Neuronal stem cell (in vitro differentiated cells): ENCODE measurements around the gene FAM181A.

ENCODE experiments used
- DNase-seq: peaks from one replicate; pipeline ENCODE4 v3.0.0-alpha.2; 2013; ENCODE audit warnings: low spot score
- H2AFZ ChIP-seq: one replicate; pipeline ENCODE4 v1.6.1; 2013; ENCODE audit warnings: mild to moderate bottlenecking, low read length, inconsistent platforms
- H2AK5ac ChIP-seq: 2 replicates; pipeline ENCODE4 v1.6.1; 2013; ENCODE audit warnings: low read depth, mild to moderate bottlenecking, inconsistent platforms, low read length, moderate library complexity, mixed read lengths
- H2BK120ac ChIP-seq: 2 replicates; pipeline ENCODE4 v1.6.1; 2013; ENCODE audit warnings: low read depth, mild to moderate bottlenecking, inconsistent platforms, low read length, moderate library complexity, mixed read lengths
- H2BK12ac ChIP-seq: one replicate; pipeline ENCODE4 v1.6.1; 2013; ENCODE audit warnings: low read length, inconsistent platforms
- H2BK15ac ChIP-seq: 2 replicates; pipeline ENCODE4 v1.6.1; 2013; ENCODE audit warnings: mild to moderate bottlenecking, low read length, inconsistent platforms, mixed read lengths
- H2BK5ac ChIP-seq: one replicate; pipeline ENCODE4 v1.6.1; 2013; ENCODE audit warnings: inconsistent platforms, mild to moderate bottlenecking, low read length, moderate library complexity
- H3K14ac ChIP-seq: one replicate; pipeline ENCODE4 v1.6.1; 2013; ENCODE audit warnings: low read length, inconsistent platforms
- H3K18ac ChIP-seq: 2 replicates; pipeline ENCODE4 v1.6.1; 2013; ENCODE audit warnings: low read length, inconsistent platforms
- H3K23ac ChIP-seq: 2 replicates; pipeline ENCODE4 v1.6.1; 2013; ENCODE audit warnings: low read depth, mild to moderate bottlenecking, mixed read lengths, low read length, inconsistent platforms; ENCODE audit not compliant: poor library complexity
- H3K27ac ChIP-seq: replicated peaks from 3 replicates; pipeline ENCODE4 v1.5.1; 2013; ENCODE audit warnings: low read length, inconsistent platforms
- H3K27me3 ChIP-seq, 3 experiments: 2 replicates each; pipeline ENCODE4 v1.6.1; 2013; ENCODE audit warnings: low read length in 3 of 3, mild to moderate bottlenecking in 2 of 3, inconsistent platforms in 1 of 3, low read depth in 1 of 3, mixed read lengths in 1 of 3, moderate library complexity in 1 of 3; ENCODE audit not compliant: control insufficient read depth in 3 of 3, insufficient read depth in 3 of 3
- H3K36me3 ChIP-seq, 2 donors: replicated peaks in 1 of 2; 2 replicates each; pipeline ENCODE4 v1.6.1; 2013; ENCODE audit warnings: low read length in 2 of 2; ENCODE audit not compliant: control insufficient read depth in 2 of 2, insufficient read depth in 2 of 2
- H3K4ac ChIP-seq: 2 replicates; pipeline ENCODE4 v1.6.1; 2013; ENCODE audit warnings: inconsistent platforms, mild to moderate bottlenecking, low read length, moderate library complexity
- H3K4me1 ChIP-seq, 2 donors: 1 replicate in 1 of 2; 2 replicates in 1 of 2; pipeline ENCODE4 v1.6.1; 2013; ENCODE audit warnings: low read length in 2 of 2, low read depth in 1 of 2; ENCODE audit not compliant: control insufficient read depth in 2 of 2, insufficient read depth in 1 of 2
- H3K4me2 ChIP-seq: one replicate; pipeline ENCODE4 v1.6.1; 2013; ENCODE audit warnings: mild to moderate bottlenecking, low read length, inconsistent platforms; ENCODE audit not compliant: insufficient read depth, poor library complexity, severe bottlenecking
- H3K4me3 ChIP-seq, 2 donors: 2 replicates each; pipeline ENCODE4 v1.5.1; 2013; ENCODE audit warnings: low read length in 2 of 2, mild to moderate bottlenecking in 2 of 2, inconsistent platforms in 1 of 2, moderate library complexity in 1 of 2
- H3K79me1 ChIP-seq: one replicate; pipeline ENCODE4 v1.6.1; 2013; ENCODE audit warnings: low read depth, mild to moderate bottlenecking, inconsistent platforms, low read length, moderate library complexity
- H3K9ac ChIP-seq: one replicate; pipeline ENCODE4 v1.6.1; 2013; ENCODE audit warnings: mild to moderate bottlenecking, low read depth, low read length, inconsistent platforms; ENCODE audit not compliant: poor library complexity
- H3K9me3 ChIP-seq, 2 donors: replicated peaks in 1 of 2; 2 replicates each; pipeline versions ENCODE3 to v1.6.1; 2013; ENCODE audit warnings: low read length in 2 of 2, mild to moderate bottlenecking in 2 of 2, inconsistent platforms in 1 of 2, low read depth in 1 of 2, mixed read lengths in 1 of 2, moderate library complexity in 1 of 2; ENCODE audit not compliant: control insufficient read depth in 2 of 2, insufficient read depth in 1 of 2
- H4K8ac ChIP-seq: one replicate; pipeline ENCODE4 v1.6.1; 2013; ENCODE audit warnings: low read depth, mild to moderate bottlenecking, inconsistent platforms, low read length, moderate library complexity
- H4K91ac ChIP-seq: one replicate; pipeline ENCODE4 v1.6.1; 2013; ENCODE audit warnings: low read length, low read depth, mild to moderate bottlenecking, inconsistent platforms; ENCODE audit not compliant: poor library complexity
- WGBS, 2 donors: extraction: QIAGEN DNeasy Blood & Tissue Kit; methylation state at CpG; one replicate each; pipeline ENCODE4 v1.1.7; 2013; ENCODE audit warnings: missing lambda C conversion rate in 2 of 2, mixed read lengths in 1 of 2; ENCODE audit not compliant: insufficient read length in 2 of 2, insufficient replicate concordance in 1 of 2; ENCODE audit errors: extremely low coverage in 2 of 2; 5-methylcytosine and 5-hydroxymethylcytosine counted together

The FAM181A gene

GRCh38 chr14:93969082-93969828 lies 42.1 kb downstream of the FAM181A start:
- Histone ChIP-seq H2AFZ (no peak overlapping the region), H3K9ac (no peak overlapping the region), H3K4me3 (no peak overlapping the region), H3K4me2 (no peak overlapping the region), H3K4ac (no peak overlapping the region), H4K91ac (no peak overlapping the region), H3K23ac (no peak overlapping the region), H3K9me3 (no peaks in the 10 kb centered on the region), H3K4me1 (peaks cover 0 to under 1% of the 10 kb centered on the region in 2 donors), H2BK5ac (no peak overlapping the region), H3K27ac (no peak overlapping the region), H2BK15ac (peak overlapping the region; percentile 15), H2BK120ac (no peak overlapping the region), H4K8ac (no peak overlapping the region), H3K36me3 (no peaks in the 10 kb centered on the region), H3K79me1 (no peaks in the 10 kb centered on the region), H3K18ac (peak overlapping the region; percentile 23), H2BK12ac (no peak overlapping the region), H2AK5ac (peak overlapping the region; percentile 31), H3K14ac (no peak overlapping the region), H3K27me3 (peaks cover 0 to 23% (median 0%) of the 10 kb centered on the region in 3 experiments)
- no peak for DNase-seq
- whole genome bisulfite sequencing, 2 donors, result no CpG with 5 or more reads among the region's 12 CpGs

- Histone ChIP-seq H3K79me1 (no peaks in the 10 kb centered on the region), H3K14ac (no peak overlapping the region), H3K18ac (no peak overlapping the region), H2BK12ac (no peak overlapping the region), H3K9ac (no peak overlapping the region), H2BK120ac (no peak overlapping the region), H2AFZ (no peak overlapping the region), H4K91ac (no peak overlapping the region), H3K4me1 (peaks cover 0 to 6% of the 10 kb centered on the region in 2 donors), H3K4me3 (no peak overlapping the region), H2BK5ac (no peak overlapping the region), H3K4ac (no peak overlapping the region), H2BK15ac (peak overlapping the region; percentile 61), H2AK5ac (no peak overlapping the region), H4K8ac (no peak overlapping the region), H3K23ac (no peak overlapping the region), H3K27me3 (peaks cover 0 to 25% (median 0%) of the 10 kb centered on the region in 3 experiments), H3K4me2 (no peak overlapping the region), H3K36me3 (no peaks in the 10 kb centered on the region), H3K9me3 (no peaks in the 10 kb centered on the region), H3K27ac (no peak overlapping the region)
- DNase-seq, result no peak
- no CpG with 5 or more reads among the region's 9 CpGs for WGBS, 2 donors
These were observed 43.4 kb downstream of the FAM181A start for GRCh38 chr14:93970585-93970964.

DNA sequence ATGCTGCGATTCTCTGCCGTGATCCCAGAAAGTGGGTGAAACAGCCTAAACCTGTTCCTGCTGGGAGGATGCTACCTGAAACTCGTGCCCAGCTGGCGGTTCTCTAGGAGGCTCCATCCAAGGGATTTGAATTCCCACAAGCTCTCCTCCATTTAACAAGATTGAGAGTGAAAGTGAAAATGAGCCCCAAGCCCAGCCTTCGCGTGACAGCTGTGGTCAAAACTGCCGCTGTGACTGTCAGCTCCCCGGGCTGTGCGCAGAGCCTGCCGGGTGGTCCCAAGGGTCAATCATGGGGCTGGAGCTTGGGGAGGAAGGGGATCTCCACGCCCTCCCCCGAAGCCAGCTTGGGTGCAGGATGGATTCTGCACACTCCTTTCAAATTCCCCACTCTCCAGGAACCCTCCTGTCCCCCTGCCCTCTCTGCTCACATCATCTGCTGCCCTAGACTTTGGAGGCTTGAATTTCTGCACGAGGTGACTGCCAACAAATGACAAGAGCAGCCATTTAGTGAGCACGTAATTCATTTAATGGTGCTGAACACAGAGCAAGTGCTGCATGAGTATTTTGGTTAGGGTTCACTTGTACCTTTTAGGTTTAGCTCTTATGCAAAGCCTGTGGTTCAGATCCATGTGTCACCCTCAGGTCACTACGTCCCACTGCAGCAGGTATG lies 44.0 kb downstream of the FAM181A start:
- no peak overlapping the region for H3K14ac ChIP-seq
- no peak overlapping the region for H2BK120ac ChIP-seq
- no peak for DNase-seq
- H3K4me3 ChIP-seq, result no peak overlapping the region
- no peak overlapping the region for H4K91ac ChIP-seq
- no peak overlapping the region for H2AK5ac ChIP-seq
- H2AFZ ChIP-seq, result no peak overlapping the region
- H3K4me2 ChIP-seq, result no peak overlapping the region
- H3K4ac ChIP-seq, result no peak overlapping the region
- no peaks in the 10 kb centered on the region for H3K9me3 ChIP-seq
- no peak overlapping the region for H3K23ac ChIP-seq
- no peaks in the 10 kb centered on the region for H3K36me3 ChIP-seq
- H4K8ac ChIP-seq, result no peak overlapping the region
- peaks cover 0 to 6% of the 10 kb centered on the region in 2 donors for H3K4me1 ChIP-seq
- no peak overlapping the region for H3K27ac ChIP-seq
- WGBS, 2 donors, result no CpG with 5 or more reads among the region's 15 CpGs
- no peaks in the 10 kb centered on the region for H3K79me1 ChIP-seq
- no peak overlapping the region for H3K18ac ChIP-seq
- H3K27me3 ChIP-seq, result peaks cover 0 to 25% (median 0%) of the 10 kb centered on the region in 3 experiments
- no peak overlapping the region for H2BK5ac ChIP-seq
- H2BK12ac ChIP-seq, result no peak overlapping the region
- H3K9ac ChIP-seq, result peak overlapping the region; percentile 27
- H2BK15ac ChIP-seq, result no peak overlapping the region

- Histone ChIP-seq H2BK5ac (no peak overlapping the region), H2AK5ac (no peak overlapping the region), H3K14ac (no peak overlapping the region), H3K23ac (no peak overlapping the region), H3K79me1 (no peaks in the 10 kb centered on the region), H3K4me2 (no peak overlapping the region), H2BK12ac (no peak overlapping the region), H4K91ac (no peak overlapping the region), H2BK120ac (no peak overlapping the region), H3K18ac (no peak overlapping the region), H4K8ac (no peak overlapping the region), H3K27ac (no peak overlapping the region), H3K9ac (no peak overlapping the region), H3K36me3 (no peaks in the 10 kb centered on the region), H2BK15ac (no peak overlapping the region), H3K27me3 (peaks cover 0 to 25% (median 0%) of the 10 kb centered on the region in 3 experiments), H3K9me3 (no peaks in the 10 kb centered on the region), H3K4me1 (peaks cover 0 to 6% of the 10 kb centered on the region in 2 donors), H3K4me3 (no peak overlapping the region), H2AFZ (no peak overlapping the region), H3K4ac (no peak overlapping the region)
- DNase-seq, result no peak
- no CpG with 5 or more reads among the region's 3 CpGs for WGBS, 2 donors
These were observed 44.5 kb downstream of the FAM181A start for GRCh38 chr14:93971635-93972027.
